Esophagus squamous epithelium (tissue), 4 donors: ENCODE data around the gene NR2F2.

Source experiments
- CTCF ChIP-seq, 6 experiments: fragments of 450-650 bp in 4 of 6; fragments of 200-600 bp in 2 of 6; sonication (generic) in 2 of 6; IDR thresholded peaks; one replicate each; pipeline ENCODE4 v1.5.1; 2016 to 2019; ENCODE audit warnings: antibody characterized with exemption in 6 of 6, mild to moderate bottlenecking in 4 of 6, moderate library complexity in 4 of 6
- POLR2A ChIP-seq, 4 donors: fragments of 450-650 bp; IDR thresholded peaks; one replicate each; pipeline ENCODE4 v1.6.1; 2017; ENCODE audit warnings: antibody characterized with exemption in 4 of 4, mild to moderate bottlenecking in 4 of 4, moderate library complexity in 3 of 4

- TF ChIP-seq CTCF (IDR thresholded peaks at IDR 0.05) (no peak), POLR2A (IDR thresholded peaks at IDR 0.05) (no peak)
These were observed 11.3 kb downstream of the NR2F2 start for GRCh38 chr15:96341513-96342405.
